Caco-2 (cell line): ENCODE measurements around the gene SCN8A. TPM values are rescaled to one million over a fixed set of nuclear protein-coding genes. Genes with fewer than 3 reads are reported as not detected.

Source experiments
- BruUV-seq: library from RNA; stranded (reverse); fragments of 400-500 nt; replicated peaks from 2 replicates; lab custom pipeline; 2021; lab: Mats Ljungman, UMichigan
- CTCF ChIA-PET: fragments of 300-600 bp; sonication (Branson Sonifier 250); formaldehyde crosslinking; loops from one replicate; lab custom pipeline; 2022; ENCODE audit warnings: antibody characterized with exemption; lab: Charles Lee
- POLR2A ChIA-PET: fragments of 300-600 bp; sonication (Branson Sonifier 250); formaldehyde crosslinking; loops from one replicate; lab custom pipeline; 2022; ENCODE audit warnings: antibody characterized with exemption; lab: Charles Lee
- DNase-seq, 2 experiments: peaks; one replicate each; pipeline versions ENCODE4 v3.0.0 to v3.0.0-alpha.2; 2020 to 2022
- H3K27me3 ChIP-seq: replicated peaks from 2 replicates; pipeline ENCODE4 v1.6.0; 2011; ENCODE audit warnings: low read length; ENCODE audit not compliant: control insufficient read depth, insufficient read depth
- H3K36me3 ChIP-seq: 2 replicates; pipeline ENCODE4 v1.5.1; 2011; ENCODE audit warnings: low read length; ENCODE audit not compliant: control insufficient read depth, insufficient read depth
- H3K4me1 ChIP-seq: fragments of 250-450 bp; sonication (Bioruptor Pico); 2 replicates; pipeline ENCODE4 v1.5.1; 2020; ENCODE audit warnings: mild to moderate bottlenecking
- H3K4me3 ChIP-seq: 2 replicates; pipeline ENCODE4 v1.5.1; 2011; ENCODE audit warnings: low read depth, mild to moderate bottlenecking, control low read depth, low read length
- H3K9me3 ChIP-seq: fragments of 250-450 bp; sonication (Bioruptor Pico); 2 replicates; pipeline ENCODE4 v1.5.1; 2020; ENCODE audit warnings: mild to moderate bottlenecking, moderate library complexity
- H3K27ac Mint-ChIP-seq: one replicate; pipeline ENCODE4 v1.8.0; 2022; ENCODE audit warnings: mixed read lengths; ENCODE audit not compliant: unreplicated experiment
- H3K27me3 Mint-ChIP-seq: one replicate; pipeline ENCODE4 v1.8.0; 2022; ENCODE audit warnings: mixed read lengths; ENCODE audit not compliant: insufficient read depth, unreplicated experiment
- H3K36me3 Mint-ChIP-seq: one replicate; pipeline ENCODE4 v1.8.0; 2022; ENCODE audit warnings: mild to moderate bottlenecking, mixed read lengths; ENCODE audit not compliant: insufficient read depth, unreplicated experiment
- H3K4me1 Mint-ChIP-seq: one replicate; pipeline ENCODE4 v1.8.0; 2022; ENCODE audit warnings: low read depth, mixed read lengths; ENCODE audit not compliant: unreplicated experiment
- H3K4me3 Mint-ChIP-seq: one replicate; pipeline ENCODE4 v1.8.0; 2022; ENCODE audit warnings: mild to moderate bottlenecking, moderate library complexity, mixed read lengths; ENCODE audit not compliant: unreplicated experiment
- H3K9me3 Mint-ChIP-seq: one replicate; pipeline ENCODE4 v1.8.0; 2022; ENCODE audit warnings: mixed read lengths; ENCODE audit not compliant: unreplicated experiment
- intact Hi-C: fragments of 100-400 bp; cut with micrococcal nuclease; formaldehyde crosslinking; loops from one replicate; pipeline ENCODE4 v1.10.0; 2022; ENCODE audit not compliant: unreplicated experiment
- total RNA-seq: library from RNA; stranded (reverse); gene quantifications from 2 replicates; pipeline ENCODE4 v1.2.3, GENCODE V29; 2022
- TF ChIP-seq, protein P1 (sequence below), 2 experiments: fragments of 200-600 bp in 1 of 2; IDR thresholded peaks; 1 replicate in 1 of 2; 2 replicates in 1 of 2; pipeline versions ENCODE4 v1.5.1 to v1.8.0; 2011 to 2022; ENCODE audit warnings: antibody characterized with exemption in 1 of 2, control low read depth in 1 of 2, inconsistent platforms in 1 of 2, low read depth in 1 of 2, low read length in 1 of 2, mild to moderate bottlenecking in 1 of 2, moderate library complexity in 1 of 2; ENCODE audit not compliant: insufficient read depth in 1 of 2, severe bottlenecking in 1 of 2, unreplicated experiment in 1 of 2

Gene SCN8A
- total RNA-seq, 1 experiment from 2014 or later, result 16.5 TPM

GRCh38 chr12:51818086-51818485, 227.1 kb downstream of the SCN8A start:
- H3K27me3 ChIP-seq, result no peaks in the 10 kb centered on the region
- POLR2A ChIA-PET, result no interaction called here
- intact Hi-C loops, result no loop called here
- no peaks in the 10 kb centered on the region for H3K9me3 ChIP-seq
- H3K4me3 ChIP-seq, result no peak overlapping the region
- H3K9me3 Mint-ChIP-seq, result no peaks in the 10 kb centered on the region
- no TSS peak for BruUV-seq
- no peaks in the 10 kb centered on the region for H3K27me3 Mint-ChIP-seq
- TF ChIP-seq, protein P1, sequence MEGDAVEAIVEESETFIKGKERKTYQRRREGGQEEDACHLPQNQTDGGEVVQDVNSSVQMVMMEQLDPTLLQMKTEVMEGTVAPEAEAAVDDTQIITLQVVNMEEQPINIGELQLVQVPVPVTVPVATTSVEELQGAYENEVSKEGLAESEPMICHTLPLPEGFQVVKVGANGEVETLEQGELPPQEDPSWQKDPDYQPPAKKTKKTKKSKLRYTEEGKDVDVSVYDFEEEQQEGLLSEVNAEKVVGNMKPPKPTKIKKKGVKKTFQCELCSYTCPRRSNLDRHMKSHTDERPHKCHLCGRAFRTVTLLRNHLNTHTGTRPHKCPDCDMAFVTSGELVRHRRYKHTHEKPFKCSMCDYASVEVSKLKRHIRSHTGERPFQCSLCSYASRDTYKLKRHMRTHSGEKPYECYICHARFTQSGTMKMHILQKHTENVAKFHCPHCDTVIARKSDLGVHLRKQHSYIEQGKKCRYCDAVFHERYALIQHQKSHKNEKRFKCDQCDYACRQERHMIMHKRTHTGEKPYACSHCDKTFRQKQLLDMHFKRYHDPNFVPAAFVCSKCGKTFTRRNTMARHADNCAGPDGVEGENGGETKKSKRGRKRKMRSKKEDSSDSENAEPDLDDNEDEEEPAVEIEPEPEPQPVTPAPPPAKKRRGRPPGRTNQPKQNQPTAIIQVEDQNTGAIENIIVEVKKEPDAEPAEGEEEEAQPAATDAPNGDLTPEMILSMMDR (IDR thresholded peaks at IDR 0.05; ENCODE audit: insufficient read depth in 1 of 2, low read depth in 1 of 2, low read length in 1 of 2, severe bottlenecking in 1 of 2, unreplicated experiment in 1 of 2), result no peak
- CTCF ChIA-PET, result interaction anchor here (1.2 kb wide), 1 partner anchor 11 kb away, joined by 3 read pairs; no protein-coding TSS in a partner anchor
- no peak overlapping the region for H3K27ac Mint-ChIP-seq
- no peak overlapping the region for H3K4me3 Mint-ChIP-seq
- H3K36me3 ChIP-seq, result no peaks in the 10 kb centered on the region
- peaks cover 10% of the 10 kb centered on the region for H3K36me3 Mint-ChIP-seq
- H3K4me1 Mint-ChIP-seq, result peaks cover 18% of the 10 kb centered on the region
- peaks cover 15% of the 10 kb centered on the region for H3K4me1 ChIP-seq
- no peak for DNase-seq

GRCh38 chr12:51818566-51819300, 227.7 kb downstream of the SCN8A start:
- no peak for DNase-seq
- no peak overlapping the region for H3K4me3 ChIP-seq
- CTCF ChIA-PET, result interaction anchor here (2.2 to 3.2 kb wide), 2 partner anchors 14 to 57 kb away, joined by 8 to 22 read pairs; no protein-coding TSS in a partner anchor
- peaks cover 18% of the 10 kb centered on the region for H3K4me1 Mint-ChIP-seq
- TF ChIP-seq, protein P1 (IDR thresholded peaks at IDR 0.05; ENCODE audit: insufficient read depth in 1 of 2, low read depth in 1 of 2, low read length in 1 of 2, severe bottlenecking in 1 of 2, unreplicated experiment in 1 of 2), result no peak
- intact Hi-C loops, result no loop called here
- no peaks in the 10 kb centered on the region for H3K9me3 ChIP-seq
- BruUV-seq, result no TSS peak
- H3K4me3 Mint-ChIP-seq, result peak overlapping the region; percentile 15
- no peaks in the 10 kb centered on the region for H3K27me3 ChIP-seq
- H3K4me1 ChIP-seq, result peaks cover 15% of the 10 kb centered on the region
- H3K27ac Mint-ChIP-seq, result no peak overlapping the region
- H3K9me3 Mint-ChIP-seq, result no peaks in the 10 kb centered on the region
- no peaks in the 10 kb centered on the region for H3K36me3 ChIP-seq
- POLR2A ChIA-PET, result no interaction called here
- H3K36me3 Mint-ChIP-seq, result peaks cover 10% of the 10 kb centered on the region
- no peaks in the 10 kb centered on the region for H3K27me3 Mint-ChIP-seq

GRCh38 chr12:51819736-51820525, 228.9 kb downstream of the SCN8A start:
- Mint-ChIP-seq H3K4me1 (peaks cover 18% of the 10 kb centered on the region), H3K4me3 (peak overlapping the region; percentile 76), H3K36me3 (peaks cover 10% of the 10 kb centered on the region), H3K27ac (no peak overlapping the region), H3K27me3 (no peaks in the 10 kb centered on the region), H3K9me3 (no peaks in the 10 kb centered on the region)
- no peaks in the 10 kb centered on the region for H3K36me3 ChIP-seq
- H3K4me3 ChIP-seq, result peak overlapping the region; percentile 46
- BruUV-seq, result TSS peak; percentile 19
- ChIA-PET CTCF (interaction anchor here (0.6 to 3.2 kb wide), 19 partner anchors 12 to 408 kb away, joined by 3 to 22 read pairs (median 4); partner anchors contain the start of gene FIGNL2), POLR2A (no interaction called here)
- no peaks in the 10 kb centered on the region for H3K9me3 ChIP-seq
- intact Hi-C loops, result loop anchor here (1.0 kb wide), 1 partner anchor 55 kb away; no protein-coding TSS in a partner anchor
- no peak for DNase-seq
- H3K27me3 ChIP-seq, result no peaks in the 10 kb centered on the region
- peaks cover 11% of the 10 kb centered on the region for H3K4me1 ChIP-seq
- TF ChIP-seq, protein P1 (IDR thresholded peaks at IDR 0.05; ENCODE audit: insufficient read depth in 1 of 2, low read depth in 1 of 2, low read length in 1 of 2, severe bottlenecking in 1 of 2, unreplicated experiment in 1 of 2), result no peak
